Measurements from ENCODE around the gene MICU1. TPM values are rescaled to one million over a fixed set of nuclear protein-coding genes. Genes with fewer than 3 reads are reported as not detected.

Gene MICU1
- total RNA-seq, 4 donors from 2014 or later = 25.1 to 41.1 (median 34.9) TPM

DNA sequence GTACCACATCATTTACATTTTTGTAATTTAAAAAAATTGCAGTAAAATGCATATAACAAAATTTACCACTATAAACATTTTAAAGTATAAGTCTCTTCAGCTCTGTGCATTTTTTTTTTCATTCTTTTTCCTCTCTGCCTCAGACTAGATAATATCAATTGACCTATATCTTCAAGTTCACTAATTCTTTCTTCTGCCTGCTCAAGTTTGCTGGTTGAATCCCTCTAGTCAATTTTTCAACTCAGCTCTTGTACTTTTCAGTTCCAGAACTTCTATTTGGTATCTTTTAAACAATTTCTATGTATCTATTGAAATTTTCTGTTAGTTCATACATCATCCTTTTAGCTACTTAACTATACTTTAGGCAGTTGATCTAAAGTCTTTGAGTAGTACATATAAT is 112.0 kb downstream of the MICU1 start:
- TF ChIP-seq POLR2AphosphoS5 (IDR thresholded peaks at IDR 0.05) (no peak), POLR2A (IDR thresholded peaks at IDR 0.05) (no peak), EP300 (IDR thresholded peaks at IDR 0.05; ENCODE audit: low read depth) (no peak)
- TF ChIP-seq, protein P1, sequence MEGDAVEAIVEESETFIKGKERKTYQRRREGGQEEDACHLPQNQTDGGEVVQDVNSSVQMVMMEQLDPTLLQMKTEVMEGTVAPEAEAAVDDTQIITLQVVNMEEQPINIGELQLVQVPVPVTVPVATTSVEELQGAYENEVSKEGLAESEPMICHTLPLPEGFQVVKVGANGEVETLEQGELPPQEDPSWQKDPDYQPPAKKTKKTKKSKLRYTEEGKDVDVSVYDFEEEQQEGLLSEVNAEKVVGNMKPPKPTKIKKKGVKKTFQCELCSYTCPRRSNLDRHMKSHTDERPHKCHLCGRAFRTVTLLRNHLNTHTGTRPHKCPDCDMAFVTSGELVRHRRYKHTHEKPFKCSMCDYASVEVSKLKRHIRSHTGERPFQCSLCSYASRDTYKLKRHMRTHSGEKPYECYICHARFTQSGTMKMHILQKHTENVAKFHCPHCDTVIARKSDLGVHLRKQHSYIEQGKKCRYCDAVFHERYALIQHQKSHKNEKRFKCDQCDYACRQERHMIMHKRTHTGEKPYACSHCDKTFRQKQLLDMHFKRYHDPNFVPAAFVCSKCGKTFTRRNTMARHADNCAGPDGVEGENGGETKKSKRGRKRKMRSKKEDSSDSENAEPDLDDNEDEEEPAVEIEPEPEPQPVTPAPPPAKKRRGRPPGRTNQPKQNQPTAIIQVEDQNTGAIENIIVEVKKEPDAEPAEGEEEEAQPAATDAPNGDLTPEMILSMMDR (IDR thresholded peaks at IDR 0.05) = no peak
- in situ Hi-C loops (cut with MboI; ENCODE audit: low pct_ligation_motif_present in 1 of 4, low pct_unique_long_range_greater_than_20kb in 1 of 4, low sequenced_read_pairs in 3 of 4) = no loop called here
- no peak for DNase-seq
- Histone ChIP-seq H3K27me3 (no peaks in the 10 kb centered on the region), H3K4me1 (no peaks in the 10 kb centered on the region), H3K27ac (no peak overlapping the region), H3K9me3 (no peaks in the 10 kb centered on the region), H3K36me3 (no peaks in the 10 kb centered on the region), H3K4me3 (no peak overlapping the region)
- intact Hi-C loops (cut with DNase I; ENCODE audit: low total_unique reads) = no loop called here

DNA sequence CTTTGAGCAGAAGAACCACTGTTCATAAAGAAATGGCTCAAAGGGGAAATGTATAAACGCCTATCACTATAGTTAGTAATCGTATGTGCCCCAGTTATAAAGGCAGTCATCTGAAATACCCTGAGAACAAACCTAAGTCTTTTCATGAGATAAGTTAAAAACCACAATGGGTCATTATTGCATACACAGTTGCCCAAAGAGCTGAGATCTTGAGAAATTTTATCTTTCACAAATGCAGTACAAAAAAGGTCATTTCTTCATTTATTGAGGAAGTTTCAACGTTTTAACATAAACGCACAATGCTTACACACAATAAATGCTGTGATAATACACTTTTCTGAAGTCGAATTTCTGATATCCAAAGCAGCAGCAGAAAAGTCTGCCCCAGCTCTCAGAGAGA is 114.4 kb downstream of the MICU1 start:
- 77 to 80% methylated on average over 2 to 5 of the region's 5 CpGs for WGBS, 2 donors (ENCODE audit: low coverage in 1 of 2)
- Histone ChIP-seq H3K27ac (no peak overlapping the region), H3K27me3 (no peaks in the 10 kb centered on the region), H3K4me1 (no peaks in the 10 kb centered on the region), H3K9me3 (no peaks in the 10 kb centered on the region), H3K4me3 (no peak overlapping the region), H3K36me3 (no peaks in the 10 kb centered on the region)
- TF ChIP-seq POLR2AphosphoS5 (IDR thresholded peaks at IDR 0.05) (no peak), POLR2A (IDR thresholded peaks at IDR 0.05) (no peak), EP300 (IDR thresholded peaks at IDR 0.05; ENCODE audit: low read depth) (no peak)
- TF ChIP-seq, protein P1 (IDR thresholded peaks at IDR 0.05) = no peak
- DNase-seq = no peak
- in situ Hi-C loops (cut with MboI; ENCODE audit: low pct_ligation_motif_present in 1 of 4, low pct_unique_long_range_greater_than_20kb in 1 of 4, low sequenced_read_pairs in 3 of 4) = no loop called here
- intact Hi-C loops (cut with DNase I; ENCODE audit: low total_unique reads) = no loop called here

- no peak for DNase-seq
- TF ChIP-seq EP300 (IDR thresholded peaks at IDR 0.05; ENCODE audit: low read depth) (no peak), POLR2AphosphoS5 (IDR thresholded peaks at IDR 0.05) (no peak), POLR2A (IDR thresholded peaks at IDR 0.05) (no peak)
- TF ChIP-seq, protein P1 (IDR thresholded peaks at IDR 0.05) = no peak
- Histone ChIP-seq H3K4me3 (no peak overlapping the region), H3K27me3 (no peaks in the 10 kb centered on the region), H3K4me1 (no peaks in the 10 kb centered on the region), H3K36me3 (no peaks in the 10 kb centered on the region), H3K27ac (no peak overlapping the region), H3K9me3 (no peaks in the 10 kb centered on the region)
- intact Hi-C loops (cut with DNase I; ENCODE audit: low total_unique reads) (loop anchor here (10.0 kb wide), 1 partner anchor 325 kb away; no protein-coding TSS in a partner anchor), in situ Hi-C loops (cut with MboI; ENCODE audit: low pct_ligation_motif_present in 1 of 4, low pct_unique_long_range_greater_than_20kb in 1 of 4, low sequenced_read_pairs in 3 of 4) (no loop called here)
- WGBS, 2 donors (ENCODE audit: low coverage in 1 of 2) = 86 to 88% methylated on average over 1 of the region's 1 CpG
These were observed 115.9 kb downstream of the MICU1 start for GRCh38 chr10:72509941-72510340.

DNA sequence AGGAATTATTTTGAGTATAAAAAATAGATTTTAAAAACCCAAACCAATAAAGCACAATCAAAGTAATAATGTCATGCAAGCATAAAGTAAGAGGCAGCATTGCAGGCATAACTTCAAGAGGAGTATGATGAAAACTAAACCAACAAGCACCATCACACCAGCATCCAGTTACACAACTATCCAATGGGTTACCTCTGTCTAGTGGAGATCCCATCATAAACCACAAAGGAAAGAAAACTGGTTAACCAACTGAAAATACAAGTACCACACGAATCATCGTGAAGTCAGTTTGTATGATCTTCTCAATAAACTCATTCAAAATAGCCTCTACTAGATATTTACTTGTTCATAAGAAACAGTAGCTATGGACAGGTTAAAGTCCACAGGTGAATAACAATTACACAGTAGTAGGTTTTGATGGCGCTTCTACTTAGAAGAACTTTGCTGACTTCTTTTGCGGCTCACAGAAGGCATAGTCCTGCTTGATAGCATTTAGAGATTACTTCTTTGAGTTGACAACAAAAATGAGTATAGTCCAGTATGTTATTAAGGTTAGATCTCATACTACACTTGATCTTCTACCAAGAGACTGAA is 116.6 kb downstream of the MICU1 start:
- H3K27ac ChIP-seq = no peak overlapping the region
- peaks cover 0 to under 1% (median 0%) of the 10 kb centered on the region in 4 donors for H3K36me3 ChIP-seq
- H3K4me1 ChIP-seq = no peaks in the 10 kb centered on the region
- TF ChIP-seq POLR2AphosphoS5 (IDR thresholded peaks at IDR 0.05) (no peak), EP300 (IDR thresholded peaks at IDR 0.05; ENCODE audit: low read depth) (no peak), POLR2A (IDR thresholded peaks at IDR 0.05) (no peak)
- TF ChIP-seq, protein P1 (IDR thresholded peaks at IDR 0.05) = no peak
- WGBS, 2 donors (ENCODE audit: low coverage in 1 of 2) = 79 to 86% methylated on average over 4 of the region's 4 CpGs
- DNase-seq = no peak
- no peaks in the 10 kb centered on the region for H3K27me3 ChIP-seq
- in situ Hi-C loops (cut with MboI; ENCODE audit: low pct_ligation_motif_present in 1 of 4, low pct_unique_long_range_greater_than_20kb in 1 of 4, low sequenced_read_pairs in 3 of 4) (no loop called here), intact Hi-C loops (cut with DNase I; ENCODE audit: low total_unique reads) (loop anchor here (10.0 kb wide), 1 partner anchor 325 kb away; no protein-coding TSS in a partner anchor)
- H3K4me3 ChIP-seq = no peak overlapping the region
- peaks cover 4 to 5% of the 10 kb centered on the region in 2 donors for H3K9me3 ChIP-seq

All from transverse colon (tissue), 4 donors.